ENCODE data around the gene CCL18.

GRCh38 chr17:36048066-36048465 lies 16.0 kb upstream of the CCL18 start:
- TF ChIP-seq NFXL1 (CRISPR knock-in tag; IDR thresholded peaks at IDR 0.05) (no peak), SNIP1 (IDR thresholded peaks at IDR 0.05; ENCODE audit: low read depth) (no peak), SP1 (CRISPR knock-in tag; IDR thresholded peaks at IDR 0.05) (no peak), TOE1 (IDR thresholded peaks at IDR 0.05; ENCODE audit: borderline replicate concordance) (no peak), TOE1 (CRISPR knock-in tag; IDR thresholded peaks at IDR 0.05; ENCODE audit: borderline replicate concordance, low read depth) (no peak), ERF (CRISPR knock-in tag; IDR thresholded peaks at IDR 0.05) (no peak)
